ENCODE data around the gene OR4E1. TPM values are rescaled to one million over a fixed set of nuclear protein-coding genes. Genes with fewer than 3 reads are reported as not detected.

Gene OR4E1
- total and polyA plus RNA-seq, 7 experiments from 2014 or later = 0.07 to 0.19 (median 0.12) TPM; not detected in 3

DNA sequence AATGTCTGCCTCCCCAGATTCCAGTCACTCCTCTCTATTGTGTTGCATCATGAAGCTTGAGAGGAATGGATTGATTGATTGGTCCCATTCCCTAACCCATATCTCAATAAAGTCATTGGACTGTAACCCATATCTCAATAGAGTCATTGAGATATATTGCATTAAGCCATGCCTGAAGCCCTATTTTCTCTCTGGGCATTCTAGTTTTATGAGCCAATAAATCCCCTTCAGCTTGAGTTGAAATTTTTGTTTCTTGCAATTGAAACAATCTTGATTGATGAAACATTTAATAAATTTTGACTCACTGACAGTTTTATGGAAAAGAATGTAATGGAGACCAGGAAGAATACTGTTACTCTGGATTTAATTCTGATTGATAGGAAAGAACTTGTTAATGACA, 20.8 kb upstream of the OR4E1 start:
- CTCF ChIA-PET = no interaction called here
- POLR2A ChIA-PET = interaction anchor here (0.6 to 1.6 kb wide), 2 partner anchors 10 to 286 kb away, joined by 3 read pairs; no protein-coding TSS in a partner anchor

DNA sequence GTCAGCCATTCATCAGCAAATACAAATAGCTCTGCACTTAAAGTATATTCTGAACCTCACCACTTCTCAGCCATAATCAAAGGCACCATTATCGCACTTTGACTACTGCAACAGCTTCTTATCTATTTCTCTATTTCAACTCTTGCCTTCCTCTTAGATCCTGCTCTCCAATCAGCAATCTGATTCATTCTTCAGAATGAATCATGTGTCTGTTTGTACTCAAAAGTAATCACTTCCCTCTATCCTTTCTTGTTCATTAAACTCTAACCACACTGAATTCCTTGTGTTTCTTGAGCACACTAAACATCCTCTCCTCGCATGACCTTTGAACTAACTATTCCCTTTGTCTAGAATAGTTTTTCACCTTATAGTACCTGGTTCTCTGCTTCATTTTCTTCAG, 12.8 kb upstream of the OR4E1 start:
- H3K4me1 ChIP-seq (ENCODE audit: control insufficient read depth in 2 of 2, insufficient read depth in 2 of 2, low read length in 2 of 2) = no peaks in the 10 kb centered on the region
- no peaks in the 10 kb centered on the region for H3K36me3 ChIP-seq (ENCODE audit: control insufficient read depth in 2 of 3, insufficient read depth in 3 of 3, low read length in 3 of 3)
- no peak overlapping the region for H3K27ac ChIP-seq (ENCODE audit: low read depth, low read length)
- DNase-seq (no peak), ATAC-seq (no peak)
- POLR2A ChIA-PET = no interaction called here
- Mint-ChIP-seq H3K27ac (no peak overlapping the region), H3K4me3 (no peak overlapping the region), H3K36me3 (no peaks in the 10 kb centered on the region), H3K27me3 (peaks cover 19 to 46% (median 34%) of the 10 kb centered on the region in 5 donors), H3K9me3 (peaks cover 0 to 8% (median 0%) of the 10 kb centered on the region in 11 donors), H3K4me1 (peaks cover 0 to 2% (median 0%) of the 10 kb centered on the region in 7 donors)
- no peaks in the 10 kb centered on the region for H3K27me3 ChIP-seq (ENCODE audit: control insufficient read depth in 2 of 2, insufficient read depth in 2 of 2, low read length in 2 of 2)
- CTCF ChIA-PET = no interaction called here
- H3K9me3 ChIP-seq (ENCODE audit: control insufficient read depth in 2 of 3, low read length in 3 of 3) = no peaks in the 10 kb centered on the region
- intact Hi-C loops (cut with micrococcal nuclease) = no loop called here
- no peak overlapping the region for H3K4me3 ChIP-seq (ENCODE audit: low read length)

More for the DNA sequence above, 20.8 kb upstream of the OR4E1 start:
- no peak overlapping the region for H3K4me3 Mint-ChIP-seq
- peaks cover 20 to 47% (median 29%) of the 10 kb centered on the region in 5 donors for H3K27me3 Mint-ChIP-seq
- Histone ChIP-seq H3K4me3 (ENCODE audit: low read length) (no peak overlapping the region), H3K36me3 (ENCODE audit: control insufficient read depth in 2 of 3, insufficient read depth in 3 of 3, low read length in 3 of 3) (no peaks in the 10 kb centered on the region), H3K4me1 (ENCODE audit: control insufficient read depth in 2 of 2, insufficient read depth in 2 of 2, low read length in 2 of 2) (no peaks in the 10 kb centered on the region), H3K27me3 (ENCODE audit: control insufficient read depth in 2 of 2, insufficient read depth in 2 of 2, low read length in 2 of 2) (no peaks in the 10 kb centered on the region), H3K27ac (ENCODE audit: low read depth, low read length) (no peak overlapping the region), H3K9me3 (ENCODE audit: control insufficient read depth in 2 of 3, low read length in 3 of 3) (no peaks in the 10 kb centered on the region)
- ATAC-seq (no peak), DNase-seq (no peak)
- H3K4me1 Mint-ChIP-seq = no peaks in the 10 kb centered on the region
- H3K27ac Mint-ChIP-seq = no peak overlapping the region
- intact Hi-C loops (cut with micrococcal nuclease) = no loop called here
- peaks cover 0 to 4% (median 0%) of the 10 kb centered on the region in 5 donors for H3K36me3 Mint-ChIP-seq
- peaks cover 0 to 13% (median 5%) of the 10 kb centered on the region in 11 donors for H3K9me3 Mint-ChIP-seq

DNA sequence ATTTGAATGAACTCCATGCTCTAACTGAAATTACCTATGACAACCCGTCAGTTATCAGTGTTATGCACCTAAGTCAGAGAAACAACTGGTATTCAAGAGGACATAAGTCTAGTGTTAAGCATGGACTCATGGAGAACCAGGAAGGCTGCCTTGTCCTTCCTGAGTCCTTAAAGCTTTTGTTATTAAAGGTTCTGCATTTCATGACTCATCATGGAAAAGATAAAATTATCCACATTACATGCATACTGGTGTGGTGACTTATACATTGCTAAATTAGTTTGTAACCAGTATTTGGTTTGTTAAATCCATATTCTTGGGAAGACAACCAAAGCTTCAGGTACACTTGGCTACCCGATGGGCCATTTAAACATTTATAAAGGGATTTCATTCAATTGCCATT, 6.5 kb upstream of the OR4E1 start:
- Mint-ChIP-seq H3K4me1 (no peaks in the 10 kb centered on the region), H3K27me3 (peaks cover 16 to 33% (median 26%) of the 10 kb centered on the region in 5 donors), H3K9me3 (peaks cover 0 to 26% (median 9%) of the 10 kb centered on the region in 11 donors), H3K36me3 (peaks cover 0 to 3% (median 0%) of the 10 kb centered on the region in 5 donors), H3K27ac (no peak overlapping the region), H3K4me3 (no peak overlapping the region)
- ATAC-seq (no peak), DNase-seq (no peak)
- Histone ChIP-seq H3K4me3 (ENCODE audit: low read length) (no peak overlapping the region), H3K36me3 (ENCODE audit: control insufficient read depth in 2 of 3, insufficient read depth in 3 of 3, low read length in 3 of 3) (no peaks in the 10 kb centered on the region), H3K9me3 (ENCODE audit: control insufficient read depth in 2 of 3, low read length in 3 of 3) (peaks cover 0 to 4% (median 0%) of the 10 kb centered on the region in 3 experiments), H3K4me1 (ENCODE audit: control insufficient read depth in 2 of 2, insufficient read depth in 2 of 2, low read length in 2 of 2) (no peaks in the 10 kb centered on the region), H3K27ac (ENCODE audit: low read depth, low read length) (no peak overlapping the region), H3K27me3 (ENCODE audit: control insufficient read depth in 2 of 2, insufficient read depth in 2 of 2, low read length in 2 of 2) (no peaks in the 10 kb centered on the region)
- ChIA-PET CTCF (interaction anchor here (1.1 kb wide), 1 partner anchor 9 kb away, joined by 3 read pairs; no protein-coding TSS in a partner anchor), POLR2A (no interaction called here)
- intact Hi-C loops (cut with micrococcal nuclease) = no loop called here

DNA sequence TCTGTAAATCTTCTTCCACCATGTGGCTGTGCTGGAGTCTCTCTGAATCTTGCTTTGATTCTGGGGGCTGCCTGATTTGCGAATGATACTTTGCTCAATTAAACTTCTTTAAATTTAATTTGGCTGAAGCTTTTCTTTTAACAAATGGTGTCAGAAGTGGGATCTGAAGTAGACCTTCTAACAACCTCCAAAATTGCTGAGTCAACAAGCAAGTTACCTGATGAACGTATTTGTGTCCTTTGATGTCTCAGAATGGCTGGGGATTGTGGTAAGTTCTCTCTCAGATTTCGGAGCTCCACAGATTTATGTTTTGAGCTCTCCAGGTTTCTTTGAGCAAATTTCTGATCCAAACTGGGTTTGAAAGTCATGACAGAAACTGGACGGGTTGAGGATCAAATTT, 1.9 kb upstream of the OR4E1 start:
- peaks cover 0 to 3% (median 0%) of the 10 kb centered on the region in 5 donors for H3K36me3 Mint-ChIP-seq
- ATAC-seq (no peak), DNase-seq (no peak)
- POLR2A ChIA-PET = no interaction called here
- H3K4me3 ChIP-seq (ENCODE audit: low read length) = no peak overlapping the region
- peaks cover 0 to 4% (median 0%) of the 10 kb centered on the region in 3 experiments for H3K9me3 ChIP-seq (ENCODE audit: control insufficient read depth in 2 of 3, low read length in 3 of 3)
- H3K9me3 Mint-ChIP-seq = peaks cover 0 to 33% (median 9%) of the 10 kb centered on the region in 11 donors
- no peak overlapping the region for H3K4me3 Mint-ChIP-seq
- H3K27me3 Mint-ChIP-seq = peaks cover 6 to 33% (median 20%) of the 10 kb centered on the region in 5 donors
- CTCF ChIA-PET = no interaction called here
- H3K27me3 ChIP-seq (ENCODE audit: control insufficient read depth in 2 of 2, insufficient read depth in 2 of 2, low read length in 2 of 2) = no peaks in the 10 kb centered on the region
- intact Hi-C loops (cut with micrococcal nuclease) = no loop called here
- no peak overlapping the region for H3K27ac ChIP-seq (ENCODE audit: low read depth, low read length)
- H3K36me3 ChIP-seq (ENCODE audit: control insufficient read depth in 2 of 3, insufficient read depth in 3 of 3, low read length in 3 of 3) = no peaks in the 10 kb centered on the region
- H3K4me1 ChIP-seq (ENCODE audit: control insufficient read depth in 2 of 2, insufficient read depth in 2 of 2, low read length in 2 of 2) = no peaks in the 10 kb centered on the region
- no peaks in the 10 kb centered on the region for H3K4me1 Mint-ChIP-seq
- no peak overlapping the region for H3K27ac Mint-ChIP-seq

DNA sequence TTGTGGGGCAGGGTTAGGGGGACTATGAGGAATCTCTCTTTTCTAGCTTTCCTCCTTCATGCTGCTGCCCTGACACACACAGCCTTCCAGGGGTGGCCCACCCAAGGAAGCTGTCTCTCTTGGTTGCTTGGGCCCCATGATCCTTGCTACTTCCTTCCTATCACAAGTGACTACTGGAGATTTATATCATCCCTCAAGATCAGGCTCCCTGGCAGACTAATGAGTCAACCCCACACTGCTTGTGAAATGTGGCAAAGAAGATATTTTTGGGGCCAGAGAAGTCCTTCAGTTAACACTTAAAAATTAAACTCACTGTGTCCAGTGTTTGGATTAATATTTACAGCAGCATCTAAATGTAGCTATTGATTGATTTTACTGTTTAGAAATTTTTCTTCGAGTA, 1.5 kb downstream of the OR4E1 start:
- peaks cover 0 to 4% (median 0%) of the 10 kb centered on the region in 3 experiments for H3K9me3 ChIP-seq (ENCODE audit: control insufficient read depth in 2 of 3, low read length in 3 of 3)
- peaks cover 5 to 43% (median 27%) of the 10 kb centered on the region in 5 donors for H3K27me3 Mint-ChIP-seq
- intact Hi-C loops (cut with micrococcal nuclease) = no loop called here
- no peaks in the 10 kb centered on the region for H3K27me3 ChIP-seq (ENCODE audit: control insufficient read depth in 2 of 2, insufficient read depth in 2 of 2, low read length in 2 of 2)
- H3K4me1 Mint-ChIP-seq = peaks cover 0 to 2% (median 0%) of the 10 kb centered on the region in 7 donors
- H3K36me3 ChIP-seq (ENCODE audit: control insufficient read depth in 2 of 3, insufficient read depth in 3 of 3, low read length in 3 of 3) = no peaks in the 10 kb centered on the region
- no peak overlapping the region for H3K27ac ChIP-seq (ENCODE audit: low read depth, low read length)
- DNase-seq (no peak), ATAC-seq (no peak)
- no peaks in the 10 kb centered on the region for H3K4me1 ChIP-seq (ENCODE audit: control insufficient read depth in 2 of 2, insufficient read depth in 2 of 2, low read length in 2 of 2)
- H3K36me3 Mint-ChIP-seq = no peaks in the 10 kb centered on the region
- no peak overlapping the region for H3K4me3 ChIP-seq (ENCODE audit: low read length)
- no peak overlapping the region for H3K4me3 Mint-ChIP-seq
- CTCF ChIA-PET = no interaction called here
- no peak overlapping the region for H3K27ac Mint-ChIP-seq
- POLR2A ChIA-PET = no interaction called here
- H3K9me3 Mint-ChIP-seq = peaks cover 0 to 26% (median 7%) of the 10 kb centered on the region in 11 donors

DNA sequence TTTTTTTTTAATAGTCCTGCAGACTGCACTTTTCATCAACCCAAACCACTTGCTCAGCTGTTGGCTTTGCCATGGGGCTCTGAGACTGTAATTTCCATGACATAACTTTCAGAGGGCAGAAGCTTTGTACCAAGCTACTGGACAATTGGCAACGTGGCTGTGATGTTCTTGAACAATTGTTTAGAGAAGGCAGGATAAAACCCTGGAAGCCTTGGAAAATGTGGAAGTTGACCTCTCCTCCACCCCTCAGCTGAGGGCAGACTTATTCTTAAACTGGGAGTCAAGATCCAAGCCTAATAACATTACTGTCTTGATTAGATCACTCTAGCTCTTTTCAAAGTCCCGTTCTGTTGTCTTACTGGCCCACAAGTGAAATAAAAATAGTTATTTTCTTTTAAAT, 2.2 kb downstream of the OR4E1 start:
- no peaks in the 10 kb centered on the region for H3K36me3 Mint-ChIP-seq
- ChIA-PET POLR2A (interaction anchor here (0.6 kb wide), 1 partner anchor 207 kb away, joined by 3 read pairs; no protein-coding TSS in a partner anchor), CTCF (interaction anchor here (1.1 kb wide), 1 partner anchor 9 kb away, joined by 3 read pairs; no protein-coding TSS in a partner anchor)
- intact Hi-C loops (cut with micrococcal nuclease) = no loop called here
- peaks cover 0 to 20% (median 7%) of the 10 kb centered on the region in 11 donors for H3K9me3 Mint-ChIP-seq
- no peak overlapping the region for H3K4me3 Mint-ChIP-seq
- ATAC-seq (no peak), DNase-seq (no peak)
- peaks cover 5 to 47% (median 27%) of the 10 kb centered on the region in 5 donors for H3K27me3 Mint-ChIP-seq
- H3K4me1 Mint-ChIP-seq = peaks cover 0 to 2% (median 0%) of the 10 kb centered on the region in 7 donors
- no peak overlapping the region for H3K27ac Mint-ChIP-seq
- Histone ChIP-seq H3K27ac (ENCODE audit: low read depth, low read length) (no peak overlapping the region), H3K4me3 (ENCODE audit: low read length) (no peak overlapping the region), H3K9me3 (ENCODE audit: control insufficient read depth in 2 of 3, low read length in 3 of 3) (peaks cover 0 to 4% (median 0%) of the 10 kb centered on the region in 3 experiments), H3K36me3 (ENCODE audit: control insufficient read depth in 2 of 3, insufficient read depth in 3 of 3, low read length in 3 of 3) (no peaks in the 10 kb centered on the region), H3K27me3 (ENCODE audit: control insufficient read depth in 2 of 2, insufficient read depth in 2 of 2, low read length in 2 of 2) (no peaks in the 10 kb centered on the region), H3K4me1 (ENCODE audit: control insufficient read depth in 2 of 2, insufficient read depth in 2 of 2, low read length in 2 of 2) (no peaks in the 10 kb centered on the region)

DNA sequence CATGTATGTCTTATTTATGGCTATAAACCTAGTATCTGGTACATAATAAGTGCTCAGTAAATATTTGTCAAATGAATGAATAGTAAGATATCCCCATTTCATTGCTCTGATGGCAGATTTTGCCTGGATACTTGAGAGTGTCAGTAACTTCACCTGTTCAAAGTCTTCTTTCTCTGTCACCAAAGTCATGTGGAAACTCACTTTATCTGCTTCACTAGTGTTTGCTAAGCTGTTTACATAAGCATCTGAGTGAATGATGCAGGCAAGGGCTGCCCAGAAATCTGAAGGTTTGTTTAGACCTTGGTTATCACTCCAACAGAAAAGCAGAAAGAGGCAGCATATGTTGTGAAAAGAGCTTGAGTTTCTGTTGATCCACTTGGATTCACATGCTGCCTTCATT, 4.3 kb downstream of the OR4E1 start:
- Histone ChIP-seq H3K9me3 (ENCODE audit: control insufficient read depth in 2 of 3, low read length in 3 of 3) (no peaks in the 10 kb centered on the region), H3K4me1 (ENCODE audit: control insufficient read depth in 2 of 2, insufficient read depth in 2 of 2, low read length in 2 of 2) (no peaks in the 10 kb centered on the region), H3K4me3 (ENCODE audit: low read length) (no peak overlapping the region), H3K27me3 (ENCODE audit: control insufficient read depth in 2 of 2, insufficient read depth in 2 of 2, low read length in 2 of 2) (no peaks in the 10 kb centered on the region), H3K36me3 (ENCODE audit: control insufficient read depth in 2 of 3, insufficient read depth in 3 of 3, low read length in 3 of 3) (no peaks in the 10 kb centered on the region), H3K27ac (ENCODE audit: low read depth, low read length) (no peak overlapping the region)
- Mint-ChIP-seq H3K27me3 (peaks cover 8 to 44% (median 38%) of the 10 kb centered on the region in 5 donors), H3K27ac (no peak overlapping the region), H3K4me1 (peaks cover 0 to 2% (median 0%) of the 10 kb centered on the region in 7 donors), H3K9me3 (peaks cover 0 to 7% (median 0%) of the 10 kb centered on the region in 11 donors), H3K36me3 (peaks cover 0 to 2% (median 0%) of the 10 kb centered on the region in 5 donors), H3K4me3 (no peak overlapping the region)
- ChIA-PET CTCF (no interaction called here), POLR2A (interaction anchor here (0.6 kb wide), 1 partner anchor 552 kb away, joined by 4 read pairs; no protein-coding TSS in a partner anchor)
- no peak for DNase-seq
- ATAC-seq = no peak
- intact Hi-C loops (cut with micrococcal nuclease) = no loop called here
